ENCODE data around the gene CTDSP2. TPM values are rescaled to one million over a fixed set of nuclear protein-coding genes. Genes with fewer than 3 reads are reported as not detected.

Gene CTDSP2
- total and polyA plus RNA-seq, 10 of the 15 experiments (the other 5 are each of a cell fraction or from before 2014, with no cell fraction given), result 17.3 to 98.2 (median 54.1) TPM

DNA sequence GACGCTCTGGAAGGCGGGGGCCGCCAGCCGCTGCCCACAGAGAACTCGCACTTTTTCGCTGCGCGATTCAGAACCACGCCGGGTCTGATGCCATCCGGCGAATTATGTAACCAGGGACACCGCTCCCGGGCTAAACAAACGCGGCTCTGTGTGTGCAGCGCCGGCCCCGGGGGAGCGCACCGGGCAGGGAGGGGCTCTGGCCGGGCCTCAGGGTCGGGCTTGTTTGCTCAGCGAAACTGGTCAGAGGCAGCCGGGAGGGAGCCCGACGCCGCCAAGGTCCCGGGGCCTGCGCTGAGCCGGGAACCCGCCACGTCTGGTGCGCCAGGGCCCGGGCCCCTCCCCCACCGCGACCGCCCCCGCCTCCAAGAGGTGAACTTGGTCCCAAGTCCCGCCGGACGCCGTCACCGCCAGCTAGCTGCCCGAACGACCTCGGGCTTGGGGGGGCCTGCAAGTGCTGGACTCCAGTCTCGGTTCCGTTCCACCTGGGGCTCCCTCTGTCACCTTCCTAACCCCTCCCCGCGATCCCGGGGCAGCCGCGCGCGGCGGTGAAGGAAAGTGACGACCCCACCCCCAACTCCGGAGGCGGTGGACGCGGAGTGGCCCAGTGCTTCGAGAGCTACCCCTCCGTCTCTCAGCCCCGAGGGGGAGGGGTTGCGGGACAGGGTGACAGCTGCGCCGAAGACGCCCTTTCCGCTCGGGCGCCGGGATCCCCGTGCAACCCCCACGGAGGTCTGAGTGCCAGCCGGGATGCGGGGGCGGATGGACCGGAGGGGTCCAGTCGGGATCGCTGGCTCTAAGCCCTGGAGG, 848 bp downstream of the CTDSP2 start (continued):
- TF ChIP-seq RELB (IDR thresholded peaks at IDR 0.05; ENCODE audit: low read depth) (peak; percentile 47; the same call in 1 of the 2 replicates), RB1 (IDR thresholded peaks at IDR 0.05; ENCODE audit: borderline replicate concordance) (0 out of 2 replicates have a peak, but pooled peaks have one; percentile 46), MAX (IDR thresholded peaks at IDR 0.05; ENCODE audit: low read depth, low read length) (no peak), SMARCA5 (IDR thresholded peaks at IDR 0.05) (0 out of 2 replicates have a peak, but pooled peaks have one; percentile 20), CREM (IDR thresholded peaks at IDR 0.05; ENCODE audit: low read depth) (peak; percentile 26; the same call in 1 of the 2 replicates), BRCA1 (IDR thresholded peaks at IDR 0.05; ENCODE audit: low read depth, low read length) (no peak), SMAD1 (IDR thresholded peaks at IDR 0.05; ENCODE audit: low read depth, partially characterized antibody) (no peak), ZNF622 (IDR thresholded peaks at IDR 0.05) (no peak), RELA (IDR thresholded peaks at IDR 0.05; ENCODE audit: borderline replicate concordance, partially characterized antibody) (no peak), TBL1XR1 (IDR thresholded peaks at IDR 0.05; ENCODE audit: low read depth, low read length) (no peak), BCLAF1 (IDR thresholded peaks at IDR 0.05) (no peak), BHLHE40 (IDR thresholded peaks at IDR 0.05; ENCODE audit: borderline replicate concordance in 1 of 2, low read depth in 2 of 2, low read length in 1 of 2) (peak; percentile 54 to 85; a peak in 3 of 4 replicates), IRF4 (IDR thresholded peaks at IDR 0.05; ENCODE audit: low read depth, low read length) (0 out of 2 replicates have a peak, but pooled peaks have one; percentile 10), NBN (IDR thresholded peaks at IDR 0.05) (peak; percentile 27; the same call in 1 of the 2 replicates), HDGF (IDR thresholded peaks at IDR 0.05) (peak; percentile 73; the same call in 1 of the 2 replicates), TAF1 (IDR thresholded peaks at IDR 0.05; ENCODE audit: borderline replicate concordance, low read depth, low read length) (peak; percentile 22; the same call in 1 of the 2 replicates), POLR2A (IDR thresholded peaks at IDR 0.05; ENCODE audit: low read depth, low read length) (peak; percentile 77), NR2C1 (IDR thresholded peaks at IDR 0.05) (no peak), NFXL1 (IDR thresholded peaks at IDR 0.05; ENCODE audit: borderline replicate concordance) (no peak), CHD2 (IDR thresholded peaks at IDR 0.05; ENCODE audit: borderline replicate concordance, low read depth, low read length) (peak; percentile 28; the same call in 1 of the 2 replicates), TCF3 (IDR thresholded peaks at IDR 0.05; ENCODE audit: borderline replicate concordance, insufficient read depth, low read depth, low read length) (peak; percentile 82), PML (IDR thresholded peaks at IDR 0.05; ENCODE audit: low read length) (no peak; the same call in 1 of the 2 replicates)
- TF ChIP-seq, protein P1, sequence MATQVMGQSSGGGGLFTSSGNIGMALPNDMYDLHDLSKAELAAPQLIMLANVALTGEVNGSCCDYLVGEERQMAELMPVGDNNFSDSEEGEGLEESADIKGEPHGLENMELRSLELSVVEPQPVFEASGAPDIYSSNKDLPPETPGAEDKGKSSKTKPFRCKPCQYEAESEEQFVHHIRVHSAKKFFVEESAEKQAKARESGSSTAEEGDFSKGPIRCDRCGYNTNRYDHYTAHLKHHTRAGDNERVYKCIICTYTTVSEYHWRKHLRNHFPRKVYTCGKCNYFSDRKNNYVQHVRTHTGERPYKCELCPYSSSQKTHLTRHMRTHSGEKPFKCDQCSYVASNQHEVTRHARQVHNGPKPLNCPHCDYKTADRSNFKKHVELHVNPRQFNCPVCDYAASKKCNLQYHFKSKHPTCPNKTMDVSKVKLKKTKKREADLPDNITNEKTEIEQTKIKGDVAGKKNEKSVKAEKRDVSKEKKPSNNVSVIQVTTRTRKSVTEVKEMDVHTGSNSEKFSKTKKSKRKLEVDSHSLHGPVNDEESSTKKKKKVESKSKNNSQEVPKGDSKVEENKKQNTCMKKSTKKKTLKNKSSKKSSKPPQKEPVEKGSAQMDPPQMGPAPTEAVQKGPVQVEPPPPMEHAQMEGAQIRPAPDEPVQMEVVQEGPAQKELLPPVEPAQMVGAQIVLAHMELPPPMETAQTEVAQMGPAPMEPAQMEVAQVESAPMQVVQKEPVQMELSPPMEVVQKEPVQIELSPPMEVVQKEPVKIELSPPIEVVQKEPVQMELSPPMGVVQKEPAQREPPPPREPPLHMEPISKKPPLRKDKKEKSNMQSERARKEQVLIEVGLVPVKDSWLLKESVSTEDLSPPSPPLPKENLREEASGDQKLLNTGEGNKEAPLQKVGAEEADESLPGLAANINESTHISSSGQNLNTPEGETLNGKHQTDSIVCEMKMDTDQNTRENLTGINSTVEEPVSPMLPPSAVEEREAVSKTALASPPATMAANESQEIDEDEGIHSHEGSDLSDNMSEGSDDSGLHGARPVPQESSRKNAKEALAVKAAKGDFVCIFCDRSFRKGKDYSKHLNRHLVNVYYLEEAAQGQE (IDR thresholded peaks at IDR 0.05; ENCODE audit: low read depth, low read length), result no peak
